ENCODE measurements around the gene ZACN.
"Not testable (repeated sequence)": the region's sequence is repeated elsewhere in the genome, so short reads cannot be mapped to it uniquely, and the experiment has no call there.

The ZACN gene

GRCh38 chr17:76078860-76079534 lies at the start of gene ZACN:
ZACN (plus strand) TSS chr17:76079182; CDS start chr17:76079265, 83 bp downstream.
- DNase-seq (ENCODE audit: low read depth in 4 of 4, low spot score in 1 of 4) = no peak

GRCh38 chr17:76032073-76032779 lies 46.8 kb upstream of the ZACN start:
- no peak for DNase-seq (ENCODE audit: low read depth in 4 of 4, low spot score in 1 of 4)

- no peak for DNase-seq (ENCODE audit: low read depth in 4 of 4, low spot score in 1 of 4)
Observed at GRCh38 chr17:76032780-76033108, 46.2 kb upstream of the ZACN start.

- DNase-seq (ENCODE audit: low read depth in 4 of 4, low spot score in 1 of 4) = no peak
Observed at GRCh38 chr17:76033139-76033538, 45.8 kb upstream of the ZACN start.

- DNase-seq (ENCODE audit: low read depth in 4 of 4, low spot score in 1 of 4) = no peak
Observed at GRCh38 chr17:76034428-76035350, 44.3 kb upstream of the ZACN start.

- no peak for DNase-seq (ENCODE audit: low read depth in 4 of 4, low spot score in 1 of 4)
Observed at GRCh38 chr17:76036497-76037261, 42.3 kb upstream of the ZACN start.

GRCh38 chr17:76038050-76038449 lies 40.9 kb upstream of the ZACN start:
- DNase-seq (ENCODE audit: low read depth in 4 of 4, low spot score in 1 of 4) = no peak

- DNase-seq (ENCODE audit: low read depth in 4 of 4, low spot score in 1 of 4) = no peak
Observed at GRCh38 chr17:76039121-76039520, 39.9 kb upstream of the ZACN start.

- no peak for DNase-seq (ENCODE audit: low read depth in 4 of 4, low spot score in 1 of 4)
Observed at GRCh38 chr17:76040376-76040775, 38.6 kb upstream of the ZACN start.

- not testable (repeated sequence) for DNase-seq (ENCODE audit: low read depth in 4 of 4, low spot score in 1 of 4)
Observed at GRCh38 chr17:76042868-76043267, 36.1 kb upstream of the ZACN start.

- DNase-seq (ENCODE audit: low read depth in 4 of 4, low spot score in 1 of 4) = not testable (repeated sequence)
Observed at GRCh38 chr17:76044475-76045007, 34.4 kb upstream of the ZACN start.

- DNase-seq (ENCODE audit: low read depth in 4 of 4, low spot score in 1 of 4) = no peak
Observed at GRCh38 chr17:76046064-76046463, 32.9 kb upstream of the ZACN start.

GRCh38 chr17:76048025-76048605 lies 30.9 kb upstream of the ZACN start:
- no peak for DNase-seq (ENCODE audit: low read depth in 4 of 4, low spot score in 1 of 4)

GRCh38 chr17:76048711-76049110 lies 30.3 kb upstream of the ZACN start:
- DNase-seq (ENCODE audit: low read depth in 4 of 4, low spot score in 1 of 4) = no peak

- no peak for DNase-seq (ENCODE audit: low read depth in 4 of 4, low spot score in 1 of 4)
Observed at GRCh38 chr17:76049239-76049638, 29.7 kb upstream of the ZACN start.

- no peak for DNase-seq (ENCODE audit: low read depth in 4 of 4, low spot score in 1 of 4)
Observed at GRCh38 chr17:76049836-76050537, 29.0 kb upstream of the ZACN start.

- no peak for DNase-seq (ENCODE audit: low read depth in 4 of 4, low spot score in 1 of 4)
Observed at GRCh38 chr17:76050538-76051467, 28.2 kb upstream of the ZACN start.

- no peak for DNase-seq (ENCODE audit: low read depth in 4 of 4, low spot score in 1 of 4)
Observed at GRCh38 chr17:76051561-76051960, 27.4 kb upstream of the ZACN start.

All from stimulated activated CD4-positive, alpha-beta T cell treated with anti-CD3 and anti-CD28 coated beads, Interleukin-1b, Interleukin-23, amount 100 ng/mL, for 24 hours (primary cell).